K562 (cell line): ENCODE measurements around the gene DAB2IP. TPM values are rescaled to one million over a fixed set of nuclear protein-coding genes. Genes with fewer than 3 reads are reported as not detected.

Experiments
- IRF9 ChIP-seq: fragments of 450-650 bp; IDR thresholded peaks from 2 replicates; pipeline ENCODE4 v1.6.1; 2016; ENCODE audit warnings: missing biosample characterization, missing genetic modification characterization
- PTBP1 ChIP-seq: fragments of 200-400 bp; formaldehyde crosslinking; IDR thresholded peaks from 2 replicates; pipeline ENCODE4 v1.6.1; 2017; ENCODE audit warnings: low read depth, low read length
- SAFB2 ChIP-seq: fragments of 200-400 bp; formaldehyde crosslinking; IDR thresholded peaks from 2 replicates; pipeline ENCODE4 v1.6.1; 2018; ENCODE audit warnings: borderline replicate concordance, low read length, low read depth, moderate library complexity; ENCODE audit not compliant: severe bottlenecking
- SAP30 ChIP-seq: fragments of 200-600 bp; sonication (generic); IDR thresholded peaks from 2 replicates; pipeline ENCODE4 v1.6.1; 2012; ENCODE audit warnings: borderline replicate concordance, low read depth, mild to moderate bottlenecking, moderate library complexity, low read length, control low read depth, inconsistent platforms; ENCODE audit not compliant: insufficient read depth, poor library complexity, severe bottlenecking
- SMARCA4 ChIP-seq: fragments of 450-650 bp; IDR thresholded peaks from 2 replicates; pipeline ENCODE4 v1.6.1; 2016
- ZNF699 ChIP-seq: fragments of 250-450 bp; sonication (Bioruptor Pico); IDR thresholded peaks from 2 replicates; pipeline ENCODE4 v1.8.0; 2021; ENCODE audit warnings: mild to moderate bottlenecking, moderate library complexity; ENCODE audit not compliant: insufficient replicate concordance
- polyA plus RNA-seq, 8 experiments: library from polyadenylated mRNA; depleted of rRNA in 4 of 8; stranded (reverse) in 5 of 8; unstranded in 3 of 8; fragments of >200 nt; fragmentation: Nextera tagmentation in 2 of 8; fragmentation: Illumina TruSeq in 1 of 8; extraction: Ambion mirVana in 2 of 8; extraction: Trizol in 1 of 8; gene quantifications; 2 replicates each; pipeline versions ENCODE4 v1.2.1 to v1.2.3, GENCODE V29; 2011 to 2014; ENCODE audit warnings: inconsistent platforms in 1 of 8, missing spikeins in 1 of 8
- total RNA-seq, 7 experiments: library from RNA; depleted of rRNA in 6 of 7; stranded (reverse); fragments of >200 nt in 6 of 7; fragmentation: Illumina TruSeq in 2 of 7; extraction: Trizol in 2 of 7; gene quantifications; 2 replicates each; pipeline versions ENCODE4 v1.2.1 to v1.2.3, GENCODE V29; 2011 to 2021; ENCODE audit warnings: low replicate concordance in 1 of 7
- TF ChIP-seq, protein P1 (sequence below): fragments of 200-800 bp; sonication (Bioruptor generic); IDR thresholded peaks from 2 replicates; pipeline ENCODE4 v1.6.1; 2017; ENCODE audit warnings: missing genetic modification characterization, missing compliant biosample characterization

The DAB2IP gene
- total and polyA plus RNA-seq, 9 of the 15 experiments (the other 6 are each of a cell fraction or from before 2014, with no cell fraction given) = 0.04 to 0.31 (median 0.08) TPM; not detected in 5

DNA sequence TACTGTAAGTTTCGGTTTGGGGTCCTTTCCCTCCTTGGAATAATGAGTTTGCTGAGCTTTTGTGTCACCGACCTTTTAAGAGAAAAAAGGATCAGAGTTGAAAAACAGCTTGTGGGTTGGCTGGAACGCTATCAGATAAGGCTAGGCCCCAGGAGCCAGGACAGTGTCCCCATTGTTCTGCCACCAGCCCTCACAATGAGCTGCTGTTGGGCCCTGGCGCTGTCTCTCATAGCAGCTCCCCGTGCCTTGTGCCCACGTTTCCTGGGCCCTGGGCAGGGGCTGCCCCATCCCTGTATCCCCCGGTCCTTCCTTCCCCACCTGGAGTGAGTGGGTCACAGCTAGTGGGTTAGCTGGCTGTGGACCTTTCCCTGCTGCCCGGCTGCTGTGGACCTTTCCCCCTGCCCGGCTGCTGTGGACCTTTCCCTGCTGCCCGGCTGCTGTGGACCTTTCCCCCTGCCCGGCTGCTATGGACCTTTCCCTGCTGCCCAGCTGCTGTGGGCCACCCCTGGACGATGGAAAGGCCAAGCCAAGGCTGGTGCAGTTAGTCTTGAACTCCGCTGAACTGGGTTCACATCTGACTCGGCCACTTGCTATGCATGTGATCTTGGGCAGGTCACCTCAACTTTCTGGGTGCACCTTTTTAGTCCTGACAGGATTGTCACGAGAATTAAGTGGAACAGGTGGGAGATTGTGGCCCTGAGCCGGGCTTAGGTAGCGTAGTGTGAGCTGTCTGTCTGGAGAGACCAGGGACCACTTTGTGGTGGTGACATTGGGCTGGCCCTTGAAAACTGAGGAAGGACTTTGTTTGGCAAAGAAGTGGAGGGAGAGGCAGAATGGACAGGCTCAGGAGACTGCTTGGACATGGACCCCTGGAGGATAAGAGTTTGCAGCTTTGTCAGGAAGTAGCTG is 99.5 kb downstream of the DAB2IP start (continued):
- TF ChIP-seq IRF9 (tag) (no peak), ZNF699 (CRISPR knock-in tag) (no peak), SAP30 (no peak), SMARCA4 (no peak), SAFB2 (no peak), PTBP1 (no peak)
- TF ChIP-seq, protein P1, sequence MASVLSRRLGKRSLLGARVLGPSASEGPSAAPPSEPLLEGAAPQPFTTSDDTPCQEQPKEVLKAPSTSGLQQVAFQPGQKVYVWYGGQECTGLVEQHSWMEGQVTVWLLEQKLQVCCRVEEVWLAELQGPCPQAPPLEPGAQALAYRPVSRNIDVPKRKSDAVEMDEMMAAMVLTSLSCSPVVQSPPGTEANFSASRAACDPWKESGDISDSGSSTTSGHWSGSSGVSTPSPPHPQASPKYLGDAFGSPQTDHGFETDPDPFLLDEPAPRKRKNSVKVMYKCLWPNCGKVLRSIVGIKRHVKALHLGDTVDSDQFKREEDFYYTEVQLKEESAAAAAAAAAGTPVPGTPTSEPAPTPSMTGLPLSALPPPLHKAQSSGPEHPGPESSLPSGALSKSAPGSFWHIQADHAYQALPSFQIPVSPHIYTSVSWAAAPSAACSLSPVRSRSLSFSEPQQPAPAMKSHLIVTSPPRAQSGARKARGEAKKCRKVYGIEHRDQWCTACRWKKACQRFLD (CRISPR knock-in tag) = no peak
